ENCODE data around the gene MLXIPL.
"Not testable (repeated sequence)": the region's sequence is repeated elsewhere in the genome, so short reads cannot be mapped to it uniquely, and the experiment has no call there.

The MLXIPL gene

DNA sequence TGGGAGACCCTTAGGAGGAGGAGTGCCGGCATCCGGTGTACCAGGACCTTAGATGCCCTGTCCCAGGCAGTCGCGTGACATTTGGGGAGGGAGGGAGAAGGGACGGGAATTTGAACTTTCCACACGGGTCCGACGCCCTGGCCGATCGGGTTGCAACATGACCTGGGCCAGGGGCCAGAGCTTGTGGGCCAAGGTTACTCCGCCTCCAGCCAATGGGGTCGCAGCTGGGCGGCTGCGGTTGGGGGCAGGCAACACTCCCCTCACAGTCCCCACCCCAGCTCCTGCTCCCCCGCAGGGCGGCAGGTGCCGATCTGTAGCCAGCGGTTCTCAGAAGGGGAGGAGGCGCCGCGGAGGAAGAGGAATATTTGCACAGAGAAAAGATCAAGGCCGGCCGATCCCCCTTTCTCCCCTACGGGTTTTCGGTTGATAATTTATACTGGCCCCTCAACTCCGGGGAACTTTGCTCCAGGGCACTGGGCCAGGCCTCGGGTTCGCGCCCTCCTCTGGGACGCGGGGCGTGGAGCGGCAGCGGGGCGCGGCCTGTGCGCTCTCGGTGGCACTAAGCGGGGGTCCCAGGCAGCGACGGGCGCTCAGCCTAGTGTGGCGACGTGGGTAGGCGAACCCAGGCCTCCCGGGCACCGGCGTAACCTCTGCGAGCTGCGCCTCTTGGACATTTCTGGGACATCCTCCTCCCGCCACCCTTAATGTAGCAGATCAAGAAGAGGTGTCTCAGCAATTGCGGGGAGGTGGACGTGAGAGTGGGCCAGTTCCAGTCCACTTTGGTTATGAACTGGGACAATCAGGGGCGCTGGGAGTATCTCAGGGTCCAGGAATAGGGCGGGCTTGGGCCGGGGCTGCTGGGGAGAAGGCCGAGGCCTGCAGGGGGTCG, 1.2 kb downstream of the MLXIPL start:
- ChIA-PET POLR2A (ENCODE audit: low non-redundant PET) (no interaction called here), CTCF (no interaction called here)
- TF ChIP-seq, protein P1, sequence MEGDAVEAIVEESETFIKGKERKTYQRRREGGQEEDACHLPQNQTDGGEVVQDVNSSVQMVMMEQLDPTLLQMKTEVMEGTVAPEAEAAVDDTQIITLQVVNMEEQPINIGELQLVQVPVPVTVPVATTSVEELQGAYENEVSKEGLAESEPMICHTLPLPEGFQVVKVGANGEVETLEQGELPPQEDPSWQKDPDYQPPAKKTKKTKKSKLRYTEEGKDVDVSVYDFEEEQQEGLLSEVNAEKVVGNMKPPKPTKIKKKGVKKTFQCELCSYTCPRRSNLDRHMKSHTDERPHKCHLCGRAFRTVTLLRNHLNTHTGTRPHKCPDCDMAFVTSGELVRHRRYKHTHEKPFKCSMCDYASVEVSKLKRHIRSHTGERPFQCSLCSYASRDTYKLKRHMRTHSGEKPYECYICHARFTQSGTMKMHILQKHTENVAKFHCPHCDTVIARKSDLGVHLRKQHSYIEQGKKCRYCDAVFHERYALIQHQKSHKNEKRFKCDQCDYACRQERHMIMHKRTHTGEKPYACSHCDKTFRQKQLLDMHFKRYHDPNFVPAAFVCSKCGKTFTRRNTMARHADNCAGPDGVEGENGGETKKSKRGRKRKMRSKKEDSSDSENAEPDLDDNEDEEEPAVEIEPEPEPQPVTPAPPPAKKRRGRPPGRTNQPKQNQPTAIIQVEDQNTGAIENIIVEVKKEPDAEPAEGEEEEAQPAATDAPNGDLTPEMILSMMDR (conservative IDR thresholded peaks at IDR 0.05; ENCODE audit: low read depth): no peak
- H3K27ac ChIP-seq: peak overlapping the region; percentile 69
- DNase-seq (ENCODE audit: low spot score): no peak

DNA sequence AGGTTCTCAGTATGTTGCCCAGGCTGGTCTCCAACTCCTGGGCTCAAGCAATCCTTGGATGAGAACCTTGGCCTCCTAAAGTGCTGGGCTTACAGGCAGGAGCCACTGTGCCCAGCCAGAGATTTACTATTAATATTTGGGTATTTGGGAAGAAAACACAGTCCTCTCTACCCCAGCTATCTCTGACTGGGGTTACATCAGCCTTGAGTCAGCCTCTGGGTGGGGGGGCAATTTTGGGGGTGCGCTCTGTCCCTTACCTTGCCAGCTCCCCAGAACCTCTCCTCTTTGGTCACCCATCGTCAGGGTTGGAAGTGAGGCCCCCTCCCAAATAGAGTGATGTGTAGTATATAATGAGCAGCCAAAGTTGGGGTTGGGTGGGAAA, 1.8 kb downstream of the MLXIPL start:
- POLR2A ChIA-PET (ENCODE audit: low non-redundant PET): no interaction called here
- CTCF ChIA-PET: interaction anchor here (1.7 kb wide), 1 partner anchor 16 kb away, joined by 7 read pairs; no protein-coding TSS in a partner anchor
- peak overlapping the region; percentile 69 for H3K27ac ChIP-seq
- TF ChIP-seq, protein P1 (conservative IDR thresholded peaks at IDR 0.05; ENCODE audit: low read depth): no peak
- DNase-seq (ENCODE audit: low spot score): no peak

DNA sequence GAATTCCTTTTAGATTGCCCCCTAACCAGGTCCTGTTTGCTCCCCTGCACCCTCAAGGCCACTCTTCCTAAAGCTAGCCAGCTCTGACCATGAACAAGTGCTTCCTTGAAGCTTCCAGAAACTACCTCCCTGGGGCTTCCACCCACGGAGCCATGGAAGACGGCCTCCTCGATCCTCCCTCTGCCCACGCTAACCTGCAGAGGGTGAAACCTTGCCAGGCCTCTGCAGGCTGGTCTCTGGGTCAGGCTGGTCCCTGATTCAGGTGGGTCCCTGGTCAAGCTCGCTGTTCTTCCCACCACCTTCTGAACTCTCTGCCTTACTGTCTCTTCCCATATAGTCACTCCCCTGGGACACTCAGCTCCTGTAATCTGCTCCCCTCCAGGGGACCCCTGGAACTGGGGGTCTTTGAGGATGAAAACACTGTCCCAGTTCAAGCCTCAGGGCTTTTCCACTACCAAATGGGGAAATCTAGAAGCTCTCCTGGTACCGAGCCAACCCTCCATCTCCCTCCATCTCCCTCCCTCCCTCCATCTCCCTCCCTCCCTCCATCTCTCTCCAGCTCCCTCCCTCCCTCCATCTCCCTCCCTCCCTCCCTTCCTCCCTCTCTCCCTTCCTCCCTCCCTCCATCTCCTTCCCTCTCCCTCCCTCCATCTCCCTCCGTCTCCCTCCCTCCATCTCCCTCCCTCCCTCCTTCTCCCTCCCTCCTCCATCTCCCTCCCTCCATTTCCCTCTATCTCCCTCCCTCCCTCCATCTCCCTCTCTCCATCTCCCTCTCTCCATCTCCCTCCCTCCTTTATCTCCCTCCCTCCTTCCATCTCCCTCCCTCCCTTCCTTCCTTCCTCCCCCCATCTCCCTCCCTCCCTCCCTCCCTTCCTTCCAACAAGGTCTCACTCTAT, 2.9 kb downstream of the MLXIPL start:
- CTCF ChIA-PET: interaction anchor here (1.0 to 1.7 kb wide), 3 partner anchors 8 to 47 kb away, joined by 3 to 7 read pairs (median 3); partner anchors contain the start of gene VPS37D
- TF ChIP-seq, protein P1 (conservative IDR thresholded peaks at IDR 0.05; ENCODE audit: low read depth): no peak
- DNase-seq (ENCODE audit: low spot score): no peak
- peak overlapping the region; percentile 4; the same call in 1 of the 2 replicates for H3K27ac ChIP-seq
- POLR2A ChIA-PET (ENCODE audit: low non-redundant PET): interaction anchor here (0.6 kb wide), 1 partner anchor 44 kb away, joined by 7 read pairs; no protein-coding TSS in a partner anchor

DNA sequence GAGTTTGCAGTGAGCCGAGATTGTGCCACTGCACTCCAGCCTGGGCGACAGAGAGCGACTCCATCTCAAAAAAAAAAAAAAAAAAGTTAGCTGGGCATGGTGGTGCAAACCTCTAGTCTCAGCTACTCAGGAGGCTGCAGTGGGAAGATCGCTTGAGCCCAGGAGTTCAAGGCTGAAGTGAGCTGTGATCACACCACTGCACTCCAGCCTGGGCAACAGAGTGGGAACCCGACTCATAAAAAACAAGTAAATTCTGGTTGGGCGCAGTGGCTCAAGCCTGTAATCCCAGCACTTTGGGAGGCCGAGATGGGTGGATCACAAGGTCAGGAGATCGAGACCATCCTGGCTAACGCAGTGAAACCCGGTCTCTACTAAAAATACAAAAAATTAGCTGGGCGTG, 4.9 kb downstream of the MLXIPL start:
- peak overlapping the region; percentile 22 for H3K27ac ChIP-seq
- CTCF ChIA-PET: interaction anchor here (1.2 kb wide), 1 partner anchor 12 kb away, joined by 3 read pairs; no protein-coding TSS in a partner anchor
- DNase-seq (ENCODE audit: low spot score); POLR2A ChIA-PET (ENCODE audit: low non-redundant PET): not testable (repeated sequence)

DNA sequence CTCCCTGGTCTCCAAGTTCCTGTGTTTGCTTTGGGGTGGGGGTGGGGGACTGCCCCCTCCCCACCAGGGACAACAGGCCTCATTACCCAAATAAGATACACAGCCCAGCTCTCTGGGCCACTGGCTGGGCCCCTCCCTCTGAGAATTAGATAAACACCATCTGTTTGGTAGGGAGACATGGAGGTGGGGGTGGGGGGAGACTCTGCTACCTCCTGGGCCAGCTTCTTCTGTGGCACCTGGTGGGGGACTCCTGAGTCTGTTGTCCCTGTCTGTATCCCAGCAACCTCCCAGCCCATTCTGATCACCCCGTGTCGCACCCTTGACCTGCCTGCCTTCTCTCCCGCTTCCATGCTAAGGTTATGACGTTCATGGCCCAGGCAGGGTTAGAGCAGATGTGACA, 5.8 kb downstream of the MLXIPL start:
- POLR2A ChIA-PET (ENCODE audit: low non-redundant PET): no interaction called here
- no peak for DNase-seq (ENCODE audit: low spot score)
- H3K27ac ChIP-seq: no peak overlapping the region
- TF ChIP-seq, protein P1 (conservative IDR thresholded peaks at IDR 0.05; ENCODE audit: low read depth): no peak
- CTCF ChIA-PET: interaction anchor here (1.0 kb wide), 1 partner anchor 10 kb away, joined by 3 read pairs; no protein-coding TSS in a partner anchor

DNA sequence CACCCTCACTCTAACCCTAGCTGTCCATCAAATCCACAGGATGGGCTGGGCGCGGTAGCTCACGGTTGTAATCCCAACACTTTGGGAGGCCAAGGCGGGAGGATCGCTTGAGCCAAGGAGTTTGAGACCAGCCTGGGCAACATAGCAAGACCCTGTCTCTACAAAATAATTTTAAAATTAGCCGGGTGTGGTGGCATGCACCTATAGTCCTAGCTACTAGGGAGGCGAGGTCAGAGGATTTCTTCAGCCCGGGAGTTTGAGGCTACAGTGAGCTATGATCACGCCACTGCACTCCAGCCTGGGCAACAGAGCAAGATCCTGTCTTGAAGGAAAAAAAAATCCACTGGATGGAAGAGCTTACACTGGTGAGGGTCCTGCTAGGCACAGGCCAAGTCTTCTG, 6.8 kb downstream of the MLXIPL start:
- H3K27ac ChIP-seq: 0 out of 2 replicates have a peak overlapping the region, but pooled peaks have one; percentile 21
- CTCF ChIA-PET: interaction anchor here (0.7 to 1.0 kb wide), 2 partner anchors 10 to 11 kb away, joined by 3 to 7 read pairs; no protein-coding TSS in a partner anchor
- DNase-seq (ENCODE audit: low spot score); POLR2A ChIA-PET (ENCODE audit: low non-redundant PET): not testable (repeated sequence)

DNA sequence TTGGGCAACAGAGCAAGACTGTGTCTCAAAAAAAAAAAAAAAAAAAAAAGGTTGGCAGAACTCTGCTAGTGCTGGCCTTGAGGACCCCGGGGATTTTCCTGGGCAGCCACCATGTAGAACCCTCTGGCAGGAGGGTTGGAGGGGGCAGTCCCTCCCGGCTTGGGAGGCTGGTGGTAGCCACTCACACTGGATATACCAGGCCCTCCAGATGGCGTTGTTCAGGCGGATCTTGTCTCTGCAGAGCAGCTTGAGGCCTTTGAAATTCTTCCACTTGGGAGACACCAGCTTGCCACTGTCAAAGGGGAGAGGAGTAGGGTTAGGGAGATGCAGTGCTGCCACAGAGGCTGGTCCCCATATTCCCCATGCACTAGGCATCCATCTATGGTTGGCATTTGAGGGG, 8.4 kb downstream of the MLXIPL start:
- POLR2A ChIA-PET (ENCODE audit: low non-redundant PET): interaction anchor here (0.6 kb wide), 1 partner anchor 88 kb away, joined by 14 read pairs; no protein-coding TSS in a partner anchor
- TF ChIP-seq, protein P1 (conservative IDR thresholded peaks at IDR 0.05; ENCODE audit: low read depth): no peak
- H3K27ac ChIP-seq: peak overlapping the region; percentile 21; the same call in 1 of the 2 replicates
- CTCF ChIA-PET: interaction anchor here (1.3 kb wide), 1 partner anchor 119 kb away, joined by 7 read pairs; no protein-coding TSS in a partner anchor
- no peak for DNase-seq (ENCODE audit: low spot score)

DNA sequence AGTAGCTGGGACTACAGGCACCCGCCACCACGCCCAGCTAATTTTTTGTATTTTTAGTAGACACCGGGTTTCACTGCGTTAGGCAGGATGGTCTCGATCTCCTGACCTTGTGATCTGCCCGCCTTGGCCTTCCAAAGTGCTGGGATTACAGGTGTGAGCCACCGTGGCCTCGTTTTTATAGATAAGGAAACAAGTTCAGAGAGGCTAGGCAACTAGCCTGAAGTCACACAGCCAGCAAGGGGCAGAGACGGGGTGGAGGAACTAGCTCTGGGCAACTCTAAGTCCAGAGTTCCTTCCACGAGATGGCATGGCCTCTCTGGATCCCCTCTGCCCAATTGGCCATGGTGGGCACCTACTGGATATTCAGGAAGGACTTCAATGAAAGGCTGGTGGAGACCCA, 9.4 kb downstream of the MLXIPL start:
- ChIA-PET POLR2A (ENCODE audit: low non-redundant PET) (interaction anchor here (0.7 kb wide), 1 partner anchor 31 kb away, joined by 5 read pairs; no protein-coding TSS in a partner anchor), CTCF (interaction anchor here (0.8 to 1.3 kb wide), 2 partner anchors 110 to 120 kb away, joined by 4 to 7 read pairs; no protein-coding TSS in a partner anchor)
- DNase-seq (ENCODE audit: low spot score): not testable (repeated sequence)
- peak overlapping the region; percentile 74; the same call in 1 of the 2 replicates for H3K27ac ChIP-seq
